SU-DHL-6 (cell line): ENCODE results near the gene TREML2.

ENCODE experiments used
- CTCF ChIP-seq: fragments of 200-600 bp; sonication (generic); IDR thresholded peaks from one replicate; pipeline ENCODE4 v1.5.1; 2017; ENCODE audit warnings: antibody characterized with exemption, mild to moderate bottlenecking, low read length, moderate library complexity; ENCODE audit not compliant: insufficient read depth, poor library complexity, severe bottlenecking
- EZH2phosphoT487 ChIP-seq: fragments of 200-600 bp; sonication (generic), shearing (Covaris generic); conservative IDR thresholded peaks from 2 replicates; pipeline ENCODE4 v1.6.1; 2018; ENCODE audit warnings: mild to moderate bottlenecking, antibody characterized with exemption, low read length, moderate library complexity, mixed read lengths

GRCh38 chr6:41197234-41197633 is 3.7 kb downstream of the TREML2 start:
- TF ChIP-seq CTCF (no peak), EZH2phosphoT487 (no peak)
